GM19193 (cell line): ENCODE data around the gene UTY.

ENCODE experiments used
- POLR2A ChIP-seq: IDR thresholded peaks from 4 replicates; pipeline ENCODE4 v1.6.1; 2011; ENCODE audit not compliant: insufficient read depth, insufficient read length; ENCODE audit errors: extremely low read depth

The UTY gene

GRCh38 chrY:13435206-13435967 lies 44.4 kb downstream of the UTY start:
- TF ChIP-seq POLR2A = no peak

GRCh38 chrY:13432293-13433025 lies 47.4 kb downstream of the UTY start:
- TF ChIP-seq POLR2A = no peak

- TF ChIP-seq POLR2A = no peak
These were observed 50.3 kb downstream of the UTY start for GRCh38 chrY:13429551-13429950.

DNA sequence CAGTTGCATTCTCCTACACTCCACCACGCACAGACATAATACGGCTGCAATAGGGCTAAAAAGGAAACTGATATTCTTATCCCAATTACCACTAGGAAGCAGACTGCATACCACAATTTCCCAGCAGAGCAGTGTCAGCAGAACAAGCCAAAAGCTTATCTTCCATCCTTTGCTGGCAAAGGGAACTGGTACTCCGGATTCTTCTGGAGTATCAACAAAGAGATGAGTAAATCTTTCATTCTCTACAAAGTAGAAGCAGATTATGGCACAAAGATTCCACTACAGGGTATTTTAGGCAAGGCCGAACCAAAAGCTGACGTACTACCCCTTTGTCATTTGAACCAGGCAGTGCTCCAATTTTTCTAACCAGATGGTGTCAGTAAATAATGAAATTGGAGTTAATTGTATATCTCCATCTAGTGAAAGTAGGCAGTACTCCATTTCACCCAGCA lies 56.5 kb downstream of the UTY start:
- no peak for TF ChIP-seq POLR2A

- no peak for TF ChIP-seq POLR2A
These were observed 62.8 kb downstream of the UTY start for GRCh38 chrY:13416869-13417661.

GRCh38 chrY:13415556-13415955 lies 64.3 kb downstream of the UTY start:
- no peak for TF ChIP-seq POLR2A

DNA sequence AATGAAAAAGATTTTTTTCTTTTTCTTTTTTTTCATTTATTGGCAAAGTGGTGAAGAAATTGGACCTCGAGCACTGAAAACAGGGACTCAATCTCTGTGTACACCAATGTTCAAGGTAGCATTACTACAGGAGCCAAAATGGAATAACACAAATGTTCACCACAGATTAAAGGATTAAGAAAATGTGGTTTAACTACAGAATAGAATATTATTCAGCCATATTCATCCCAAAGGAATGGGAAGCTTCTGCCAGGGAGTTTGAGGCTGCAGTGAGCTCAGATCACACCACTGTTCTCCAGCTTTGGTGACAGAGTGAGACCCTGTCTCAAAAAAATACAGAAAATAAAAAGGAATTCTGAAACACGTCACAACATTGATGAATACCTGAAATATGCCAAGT lies 81.0 kb downstream of the UTY start:
- no peak for TF ChIP-seq POLR2A

- TF ChIP-seq POLR2A = no peak
These were observed 98.6 kb downstream of the UTY start for GRCh38 chrY:13381110-13381683.

GRCh38 chrY:13370868-13371800 lies 108.7 kb downstream of the UTY start:
- TF ChIP-seq POLR2A = no peak

DNA sequence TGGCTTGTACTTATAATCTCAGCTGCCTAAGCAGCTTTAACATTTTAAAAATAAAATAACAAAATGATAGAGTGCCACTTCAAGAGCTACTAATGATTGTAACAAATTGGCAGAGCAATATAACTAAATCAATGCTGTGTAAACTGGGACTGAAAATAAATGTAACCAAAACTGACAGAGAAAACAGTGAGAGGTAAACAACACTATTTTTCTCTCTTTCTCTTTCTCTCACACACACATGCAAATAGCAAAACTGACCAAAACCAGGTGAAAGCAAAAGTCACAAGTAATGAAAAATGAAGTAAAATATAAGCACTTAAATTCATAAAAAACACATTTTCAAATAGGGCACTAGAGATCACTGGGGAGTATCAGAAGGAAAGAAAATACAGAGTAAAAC lies 109.6 kb downstream of the UTY start:
- TF ChIP-seq POLR2A = no peak

GRCh38 chrY:13368513-13368845 lies 111.4 kb downstream of the UTY start:
- no peak for TF ChIP-seq POLR2A

GRCh38 chrY:13363641-13364040 lies 116.2 kb downstream of the UTY start:
- no peak for TF ChIP-seq POLR2A

DNA sequence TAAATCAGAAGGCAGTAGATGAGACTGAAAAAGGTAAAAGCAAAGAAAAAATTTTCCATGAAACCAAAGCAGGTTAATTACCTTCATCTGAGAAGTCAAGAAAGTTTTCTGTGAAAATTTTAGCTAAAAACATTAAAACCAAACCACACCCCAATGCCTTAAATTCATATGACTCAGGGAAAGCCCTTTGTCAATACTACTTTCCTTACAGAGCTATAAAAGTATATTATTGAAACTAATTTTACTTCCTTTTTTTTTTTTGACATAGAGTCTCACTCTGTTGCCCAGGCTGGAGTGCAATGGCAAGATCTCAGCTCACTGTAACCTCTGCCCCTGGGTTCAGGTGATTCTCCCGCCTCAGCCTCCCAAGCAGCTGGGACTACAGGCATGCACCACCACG lies 117.2 kb downstream of the UTY start:
- TF ChIP-seq POLR2A = no peak
